PC-9 (cell line): Measurements from ENCODE around the gene TOMM22. TPM values are rescaled to one million over a fixed set of nuclear protein-coding genes. Genes with fewer than 3 reads are reported as not detected.

Experiments
- BruUV-seq: library from RNA; stranded (reverse); fragments of 400-500 nt; replicated peaks from 2 replicates; lab custom pipeline; 2021; lab: Mats Ljungman, UMichigan
- CTCF ChIA-PET: fragments of 300-600 bp; sonication (Branson Sonifier 250); formaldehyde crosslinking; loops from one replicate; lab custom pipeline; 2022; ENCODE audit warnings: antibody characterized with exemption; lab: Charles Lee
- POLR2A ChIA-PET: fragments of 300-600 bp; sonication (Branson Sonifier 250); formaldehyde crosslinking; loops from one replicate; lab custom pipeline; 2022; ENCODE audit warnings: antibody characterized with exemption; ENCODE audit not compliant: unreplicated experiment; lab: Charles Lee
- DNase-seq, 2 experiments: peaks; one replicate each; pipeline versions ENCODE4 v3.0.0 to v3.0.0-alpha.2; 2015 to 2022; ENCODE audit warnings: mixed read lengths in 1 of 2
- H2AFZ ChIP-seq: fragments of 200-600 bp; sonication (generic); 2 replicates; pipeline ENCODE4 v1.8.1; 2017; ENCODE audit warnings: antibody characterized with exemption
- H3F3A ChIP-seq: fragments of 200-600 bp; sonication (generic); 2 replicates; pipeline ENCODE4 v1.8.1; 2017; ENCODE audit warnings: antibody characterized with exemption, mild to moderate bottlenecking, low read depth; ENCODE audit not compliant: insufficient read depth
- H3K27ac ChIP-seq: fragments of 200-600 bp; sonication (generic); 2 replicates; pipeline ENCODE4 v1.6.1; 2016; ENCODE audit warnings: mixed run types
- H3K27me3 ChIP-seq: fragments of 200-600 bp; sonication (generic); 2 replicates; pipeline ENCODE4 v1.6.1; 2016; ENCODE audit warnings: low read depth, mixed run types; ENCODE audit not compliant: insufficient read depth
- H3K36me3 ChIP-seq: fragments of 200-600 bp; sonication (generic); 2 replicates; pipeline ENCODE4 v1.6.1; 2016; ENCODE audit warnings: low read depth, mixed run types
- H3K4me1 ChIP-seq: fragments of 200-600 bp; sonication (generic); replicated peaks from 2 replicates; pipeline ENCODE4 v1.6.1; 2016; ENCODE audit warnings: mixed run types; ENCODE audit not compliant: insufficient read depth
- H3K4me2 ChIP-seq: fragments of 200-600 bp; sonication (generic); 2 replicates; pipeline ENCODE4 v1.6.1; 2017; ENCODE audit warnings: mixed run types
- H3K4me3 ChIP-seq: fragments of 200-600 bp; sonication (generic); 2 replicates; pipeline ENCODE4 v1.6.1; 2016; ENCODE audit warnings: mixed run types
- H3K79me2 ChIP-seq: fragments of 200-600 bp; sonication (generic); 2 replicates; pipeline ENCODE4 v1.6.1; 2017; ENCODE audit warnings: low read depth, mixed run types
- H3K9me2 ChIP-seq: fragments of 200-600 bp; sonication (generic); 2 replicates; pipeline ENCODE4 v1.8.1; 2017; ENCODE audit warnings: mild to moderate bottlenecking; ENCODE audit not compliant: insufficient read depth
- H3K9me3 ChIP-seq: fragments of 200-600 bp; sonication (generic); 2 replicates; pipeline ENCODE4 v1.8.1; 2016; ENCODE audit warnings: low read depth; ENCODE audit not compliant: insufficient read depth
- H4K20me1 ChIP-seq: fragments of 200-600 bp; sonication (generic); 2 replicates; pipeline ENCODE4 v1.8.1; 2017; ENCODE audit not compliant: insufficient read depth
- EZH2 ChIP-seq: fragments of 200-600 bp; sonication (generic); IDR thresholded peaks from 2 replicates; pipeline ENCODE4 v1.8.0; 2017; ENCODE audit warnings: antibody characterized with exemption, low read depth
- intact Hi-C: fragments of 100-400 bp; cut with micrococcal nuclease; formaldehyde crosslinking; loops from one replicate; pipeline ENCODE4 v1.10.0; 2022; ENCODE audit not compliant: unreplicated experiment
- total RNA-seq: library from RNA; stranded (reverse); gene quantifications from 2 replicates; pipeline ENCODE4 v1.2.3, GENCODE V29; 2021
- TF ChIP-seq, protein P1 (sequence below): fragments of 200-600 bp; sonication (generic); conservative IDR thresholded peaks from 2 replicates; pipeline ENCODE4 v1.6.1; 2017; ENCODE audit warnings: mixed run types, antibody characterized with exemption, mild to moderate bottlenecking, moderate library complexity

The TOMM22 gene
- total RNA-seq, 1 experiment from 2014 or later: 120 TPM

DNA sequence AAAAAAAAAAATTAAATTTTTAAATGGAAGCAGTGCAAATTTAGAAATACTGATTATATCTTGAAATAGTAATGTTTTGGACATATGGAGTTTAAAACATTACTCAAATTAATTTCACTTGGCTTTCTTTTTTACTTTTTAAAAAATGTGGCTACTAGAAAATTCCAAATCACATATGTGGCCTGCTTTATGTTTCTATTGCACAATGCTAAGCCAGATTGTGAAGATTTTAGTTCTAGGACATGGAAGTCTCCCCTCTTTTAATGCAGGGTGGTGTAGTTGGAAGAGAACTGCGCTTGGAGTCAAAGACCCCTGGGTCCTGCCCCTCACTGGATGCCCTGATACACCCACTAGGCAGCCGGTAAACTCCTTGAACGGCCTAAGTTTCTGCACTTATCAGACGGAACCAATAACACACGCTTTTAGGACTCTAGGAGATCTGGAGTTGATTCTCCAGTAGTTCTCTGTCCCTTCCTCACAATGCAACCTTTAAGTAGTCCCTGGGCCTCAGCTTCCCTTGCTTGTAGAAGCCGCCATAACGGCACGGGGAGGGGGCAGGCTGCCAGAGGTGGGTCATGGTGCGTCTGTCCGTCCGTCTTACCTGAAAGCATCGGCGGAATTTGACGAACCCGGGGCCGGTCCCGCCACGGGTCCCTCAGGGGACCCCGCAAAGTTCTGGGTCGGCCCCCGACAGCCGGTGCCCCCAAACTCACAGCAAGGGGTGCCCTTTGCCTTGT lies 26.1 kb upstream of the TOMM22 start:
- H3K4me3 ChIP-seq: peak overlapping the region; percentile 80
- BruUV-seq: TSS peak; percentile 70
- CTCF ChIA-PET: no interaction called here

DNA sequence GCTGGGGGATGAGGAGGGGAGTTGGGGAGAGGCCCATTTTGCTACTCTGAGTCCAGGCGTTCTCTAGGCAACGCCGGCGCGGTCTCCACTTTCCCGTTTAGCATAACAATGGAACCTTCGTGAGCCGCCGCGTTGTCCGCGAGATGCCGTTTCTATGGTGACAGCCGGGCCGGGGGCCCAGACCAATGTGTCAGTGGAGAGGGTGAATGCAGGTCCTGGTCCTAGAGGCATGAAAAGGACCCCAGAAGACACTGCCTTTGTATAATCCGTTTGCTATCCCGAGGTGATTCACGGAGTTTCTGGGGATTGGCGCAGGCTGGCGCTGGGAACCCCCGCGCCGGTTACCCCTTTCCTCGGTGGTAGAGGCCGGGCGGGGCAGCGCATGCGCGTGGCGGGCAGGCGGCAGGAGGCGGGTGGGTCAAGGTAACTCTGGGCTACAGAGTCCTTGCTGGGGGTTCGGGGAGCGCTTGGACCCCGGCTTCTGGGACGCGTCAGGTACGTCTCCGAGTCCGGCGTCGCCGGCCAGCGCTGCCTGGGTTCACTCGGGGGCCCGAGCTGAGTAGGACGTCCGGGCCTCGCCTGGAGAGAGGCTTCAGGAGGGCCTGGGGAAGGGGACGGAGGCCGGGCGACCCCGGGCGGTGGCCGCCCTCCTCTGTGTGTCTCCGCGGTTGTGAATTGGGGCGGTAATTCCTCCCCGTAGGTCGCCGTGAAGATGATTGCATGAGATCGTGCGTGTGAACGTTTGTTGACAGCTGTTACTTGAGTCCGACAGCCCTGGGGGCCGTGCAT lies 25.3 kb upstream of the TOMM22 start, which contains the start of the genes CBY1 and FAM227A:
Gene CBY1, plus strand, starts transcription at position 383 of the 789 bp plus-strand sequence. CDS start 11,417 bp downstream, outside the sequence.
Gene FAM227A, minus strand, starts transcription at position 137 of the 789 bp plus-strand sequence. CDS start 6,224 bp downstream, outside the sequence.
- Histone ChIP-seq H2AFZ (peak within 1 kb of the TSS; percentile 97), H3F3A (peaks cover 24% of the 10 kb centered on the region; the same call in 1 of the 2 replicates), H3K4me3 (peak within 1 kb of the TSS; percentile 80), H3K27ac (peak within 1 kb of the TSS; percentile 49), H3K79me2 (peaks cover 24% of the 10 kb centered on the region), H4K20me1 (no peaks in the 10 kb centered on the region), H3K4me1 (peaks cover 13% of the 10 kb centered on the region; the same call in 1 of the 2 replicates), H3K4me2 (peak within 1 kb of the TSS; percentile 84), H3K36me3 (peaks cover 1% of the 10 kb centered on the region; the same call in 1 of the 2 replicates), H3K9me2 (no peaks in the 10 kb centered on the region), H3K9me3 (no peaks in the 10 kb centered on the region), H3K27me3 (no peaks in the 10 kb centered on the region)
- POLR2A ChIA-PET: interaction anchor here (0.6 kb wide), 1 partner anchor 759 kb away, joined by 5 read pairs; no protein-coding TSS in a partner anchor
- peak; percentile 84 to 94 for DNase-seq
- TSS peak; percentile 76 for BruUV-seq
- TF ChIP-seq, protein P1, sequence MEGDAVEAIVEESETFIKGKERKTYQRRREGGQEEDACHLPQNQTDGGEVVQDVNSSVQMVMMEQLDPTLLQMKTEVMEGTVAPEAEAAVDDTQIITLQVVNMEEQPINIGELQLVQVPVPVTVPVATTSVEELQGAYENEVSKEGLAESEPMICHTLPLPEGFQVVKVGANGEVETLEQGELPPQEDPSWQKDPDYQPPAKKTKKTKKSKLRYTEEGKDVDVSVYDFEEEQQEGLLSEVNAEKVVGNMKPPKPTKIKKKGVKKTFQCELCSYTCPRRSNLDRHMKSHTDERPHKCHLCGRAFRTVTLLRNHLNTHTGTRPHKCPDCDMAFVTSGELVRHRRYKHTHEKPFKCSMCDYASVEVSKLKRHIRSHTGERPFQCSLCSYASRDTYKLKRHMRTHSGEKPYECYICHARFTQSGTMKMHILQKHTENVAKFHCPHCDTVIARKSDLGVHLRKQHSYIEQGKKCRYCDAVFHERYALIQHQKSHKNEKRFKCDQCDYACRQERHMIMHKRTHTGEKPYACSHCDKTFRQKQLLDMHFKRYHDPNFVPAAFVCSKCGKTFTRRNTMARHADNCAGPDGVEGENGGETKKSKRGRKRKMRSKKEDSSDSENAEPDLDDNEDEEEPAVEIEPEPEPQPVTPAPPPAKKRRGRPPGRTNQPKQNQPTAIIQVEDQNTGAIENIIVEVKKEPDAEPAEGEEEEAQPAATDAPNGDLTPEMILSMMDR: no peak
- TF ChIP-seq EZH2: no peak
- CTCF ChIA-PET: interaction anchor here (0.6 kb wide), 1 partner anchor 1151 kb away, joined by 3 read pairs; no protein-coding TSS in a partner anchor
- intact Hi-C loops: loop anchor here (10.0 kb wide), 1 partner anchor 152 kb away; the partner anchor contains the start of gene DDX17

More for the DNA sequence above, 26.1 kb upstream of the TOMM22 start:
- TF ChIP-seq, protein P1: no peak
- no peak for TF ChIP-seq EZH2
- H3K4me1 ChIP-seq: peaks cover 13% of the 10 kb centered on the region; the same call in 1 of the 2 replicates
- intact Hi-C loops: loop anchor here (10.0 kb wide), 1 partner anchor 151 kb away; the partner anchor contains the start of gene DDX17
- no peaks in the 10 kb centered on the region for H3K9me2 ChIP-seq
- peaks cover 24% of the 10 kb centered on the region for H3K79me2 ChIP-seq
- H3F3A ChIP-seq: peaks cover 24% of the 10 kb centered on the region; the same call in 1 of the 2 replicates
- H3K4me2 ChIP-seq: peak overlapping the region; percentile 84
- H3K9me3 ChIP-seq: no peaks in the 10 kb centered on the region
- POLR2A ChIA-PET: no interaction called here
- H3K36me3 ChIP-seq: no peaks in the 10 kb centered on the region
- no peak for DNase-seq
- no peaks in the 10 kb centered on the region for H3K27me3 ChIP-seq
- no peak overlapping the region; the same call in 1 of the 2 replicates for H3K27ac ChIP-seq
- peak overlapping the region; percentile 97 for H2AFZ ChIP-seq
- H4K20me1 ChIP-seq: no peaks in the 10 kb centered on the region
